ENCODE data around the gene LTBP3. TPM values are rescaled to one million over a fixed set of nuclear protein-coding genes. Genes with fewer than 3 reads are reported as not detected.

The LTBP3 gene
- total RNA-seq, 2 donors from 2014 or later: 492 to 512 TPM

- H3K4me1 ChIP-seq (ENCODE audit: control insufficient read depth in 1 of 2, low read depth in 2 of 2): peaks cover 27 to 34% of the 10 kb centered on the region in 2 donors
- peak within 1 kb of the TSS; percentile 89 for H3K4me3 ChIP-seq
- H3K36me3 ChIP-seq: peaks cover 31% of the 10 kb centered on the region
- no peak for TF ChIP-seq CTCF (IDR thresholded peaks at IDR 0.05)
- ATAC-seq (ENCODE audit: insufficient number of reproducible peaks, low FRiP score, low read depth) (no peak), DNase-seq (ENCODE audit: low spot score) (peak; percentile 78)
- H3K27ac ChIP-seq: peak within 1 kb of the TSS; percentile 99
- H3K27me3 ChIP-seq (replicated peaks; ENCODE audit: insufficient read depth): no peaks in the 10 kb centered on the region
- H3K9me3 ChIP-seq: no peaks in the 10 kb centered on the region
These were observed 59.0 kb downstream of the LTBP3 start, which contains the start of gene MALAT1 for GRCh38 chr11:65498977-65499712. Gene MALAT1 (plus strand): TSS chr11:65499045.

GRCh38 chr11:65498727-65498976 lies 59.5 kb downstream of the LTBP3 start:
- Histone ChIP-seq H3K27ac (peak overlapping the region; percentile 99), H3K4me3 (peak overlapping the region; percentile 89), H3K27me3 (replicated peaks; ENCODE audit: insufficient read depth) (no peaks in the 10 kb centered on the region), H3K36me3 (peaks cover 26% of the 10 kb centered on the region), H3K4me1 (ENCODE audit: control insufficient read depth in 1 of 2, low read depth in 2 of 2) (peaks cover 29 to 39% of the 10 kb centered on the region in 2 donors), H3K9me3 (no peaks in the 10 kb centered on the region)
- TF ChIP-seq CTCF (IDR thresholded peaks at IDR 0.05): no peak
- DNase-seq (ENCODE audit: low spot score) (no peak), ATAC-seq (ENCODE audit: insufficient number of reproducible peaks, low FRiP score, low read depth) (no peak)

- no peak for TF ChIP-seq CTCF (IDR thresholded peaks at IDR 0.05)
- Histone ChIP-seq H3K9me3 (no peaks in the 10 kb centered on the region), H3K36me3 (peaks cover 22% of the 10 kb centered on the region), H3K4me3 (peak overlapping the region; percentile 89), H3K27me3 (replicated peaks; ENCODE audit: insufficient read depth) (no peaks in the 10 kb centered on the region), H3K27ac (peak overlapping the region; percentile 99), H3K4me1 (ENCODE audit: control insufficient read depth in 1 of 2, low read depth in 2 of 2) (peaks cover 34 to 44% of the 10 kb centered on the region in 2 donors)
- DNase-seq (ENCODE audit: low spot score) (no peak), ATAC-seq (ENCODE audit: insufficient number of reproducible peaks, low FRiP score, low read depth) (no peak)
These were observed 60.0 kb downstream of the LTBP3 start for GRCh38 chr11:65498042-65498726.

DNA sequence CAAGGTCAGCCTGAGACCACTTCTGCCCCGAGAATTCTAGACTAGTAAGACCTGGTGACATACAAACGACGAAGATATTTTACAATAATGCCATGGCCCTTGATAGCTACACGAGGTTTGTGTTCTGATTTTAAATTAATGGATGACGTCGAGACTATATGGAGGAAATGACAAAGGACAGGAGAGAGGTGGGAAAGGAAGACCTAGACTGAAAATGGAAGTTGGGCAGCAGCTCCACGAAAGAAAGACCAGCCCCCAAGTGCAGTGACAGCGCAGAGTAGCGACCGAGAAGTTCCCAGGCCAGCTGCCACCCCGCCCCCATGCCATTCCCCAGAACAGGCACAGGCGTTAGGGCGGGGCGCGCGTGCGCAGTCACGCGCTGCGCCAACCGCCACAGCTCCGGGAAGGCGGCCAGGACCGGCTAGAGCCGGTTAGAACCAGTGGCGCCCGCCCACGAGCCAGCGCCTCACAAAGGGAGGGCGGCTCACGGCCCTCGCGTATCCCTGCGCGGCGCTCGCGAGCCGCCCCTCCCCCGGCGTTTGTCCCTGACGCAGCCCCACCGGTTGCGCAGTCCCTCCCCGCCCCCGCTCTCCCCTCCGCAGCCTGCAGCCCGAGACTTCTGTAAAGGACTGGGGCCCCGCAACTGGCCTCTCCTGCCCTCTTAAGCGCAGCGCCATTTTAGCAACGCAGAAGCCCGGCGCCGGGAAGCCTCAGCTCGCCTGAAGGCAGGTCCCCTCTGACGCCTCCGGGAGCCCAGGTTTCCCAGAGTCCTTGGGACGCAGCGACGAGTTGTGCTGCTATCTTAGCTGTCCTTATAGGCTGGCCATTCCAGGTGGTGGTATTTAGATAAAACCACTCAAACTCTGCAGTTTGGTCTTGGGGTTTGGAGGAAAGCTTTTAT lies 60.8 kb downstream of the LTBP3 start:
- Histone ChIP-seq H3K36me3 (peaks cover 14% of the 10 kb centered on the region), H3K27me3 (replicated peaks; ENCODE audit: insufficient read depth) (no peaks in the 10 kb centered on the region), H3K27ac (peak overlapping the region; percentile 99 to 100), H3K9me3 (no peaks in the 10 kb centered on the region), H3K4me3 (peak overlapping the region; percentile 89), H3K4me1 (ENCODE audit: control insufficient read depth in 1 of 2, low read depth in 2 of 2) (peaks cover 42 to 52% of the 10 kb centered on the region in 2 donors)
- peak; percentile 48 for ATAC-seq (ENCODE audit: insufficient number of reproducible peaks, low FRiP score, low read depth)
- no peak for TF ChIP-seq CTCF (IDR thresholded peaks at IDR 0.05)
- peak; percentile 92 for DNase-seq (ENCODE audit: low spot score)
